Nephron progenitor cell (in vitro differentiated cells): ENCODE measurements around the gene BTF3L4.
A peak's percentile ranks its signal among the peaks of the same experiment; 100 is the strongest.

Experiments used
- DNase-seq: peaks from one replicate; pipeline ENCODE4 v3.0.0; 2021
- H3K27ac Mint-ChIP-seq: 2 replicates; pipeline ENCODE4 v1.8.0; 2021; ENCODE audit warnings: mild to moderate bottlenecking, moderate library complexity, mixed read lengths
- H3K27me3 Mint-ChIP-seq: 2 replicates; pipeline ENCODE4 v1.8.0; 2021; ENCODE audit warnings: mild to moderate bottlenecking, low read depth, mixed read lengths; ENCODE audit not compliant: poor library complexity
- H3K36me3 Mint-ChIP-seq: 2 replicates; pipeline ENCODE4 v1.8.0; 2021; ENCODE audit warnings: low read depth, mixed read lengths
- H3K4me1 Mint-ChIP-seq: 2 replicates; pipeline ENCODE4 v1.8.0; 2021; ENCODE audit warnings: mixed read lengths
- H3K4me3 Mint-ChIP-seq: 2 replicates; pipeline ENCODE4 v1.8.0; 2021; ENCODE audit warnings: mild to moderate bottlenecking, moderate library complexity, mixed read lengths
- H3K9me3 Mint-ChIP-seq: 2 replicates; pipeline ENCODE4 v1.8.0; 2021; ENCODE audit warnings: mild to moderate bottlenecking, moderate library complexity, mixed read lengths
- TF ChIP-seq, protein P1 (sequence below): fragments of 200-600 bp; sonication (generic); IDR thresholded peaks from 2 replicates; pipeline ENCODE4 v1.5.0; 2021; ENCODE audit warnings: antibody characterized with exemption

BTF3L4 gene

DNA sequence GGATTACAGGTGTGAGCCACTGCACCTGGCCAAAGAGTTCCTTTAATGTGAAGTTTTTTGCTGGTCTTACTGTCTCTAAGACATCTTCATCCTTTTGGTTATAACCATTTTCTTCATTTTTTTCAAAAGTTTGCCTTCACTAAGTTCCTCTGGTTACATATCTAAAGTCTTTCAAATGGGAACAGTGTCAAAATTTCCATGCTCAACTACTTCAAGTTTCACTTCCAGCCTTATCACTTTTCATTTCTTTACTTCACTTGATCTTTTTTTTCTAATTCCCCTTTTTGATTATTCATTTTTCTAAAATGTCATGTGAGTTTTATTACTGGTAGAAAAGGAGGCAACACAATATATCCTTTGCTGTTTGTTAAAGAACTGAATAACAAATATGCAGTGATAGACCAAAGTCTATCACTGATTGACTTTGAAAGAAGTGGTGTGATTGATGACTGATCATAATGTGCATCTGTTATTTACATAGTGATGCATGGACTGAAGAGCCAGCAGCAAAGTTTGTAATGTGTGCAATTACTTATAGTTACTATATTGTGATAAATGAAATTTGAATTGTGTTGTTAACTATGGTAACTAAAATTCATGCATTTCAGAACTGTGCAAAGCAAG is 69.8 kb downstream of the BTF3L4 start:
- Mint-ChIP-seq H3K36me3 (no peaks in the 10 kb centered on the region), H3K4me1 (no peaks in the 10 kb centered on the region), H3K9me3 (peaks cover 6% of the 10 kb centered on the region), H3K27me3 (peaks cover 44% of the 10 kb centered on the region), H3K27ac (no peak overlapping the region), H3K4me3 (no peak overlapping the region)
- TF ChIP-seq, protein P1, sequence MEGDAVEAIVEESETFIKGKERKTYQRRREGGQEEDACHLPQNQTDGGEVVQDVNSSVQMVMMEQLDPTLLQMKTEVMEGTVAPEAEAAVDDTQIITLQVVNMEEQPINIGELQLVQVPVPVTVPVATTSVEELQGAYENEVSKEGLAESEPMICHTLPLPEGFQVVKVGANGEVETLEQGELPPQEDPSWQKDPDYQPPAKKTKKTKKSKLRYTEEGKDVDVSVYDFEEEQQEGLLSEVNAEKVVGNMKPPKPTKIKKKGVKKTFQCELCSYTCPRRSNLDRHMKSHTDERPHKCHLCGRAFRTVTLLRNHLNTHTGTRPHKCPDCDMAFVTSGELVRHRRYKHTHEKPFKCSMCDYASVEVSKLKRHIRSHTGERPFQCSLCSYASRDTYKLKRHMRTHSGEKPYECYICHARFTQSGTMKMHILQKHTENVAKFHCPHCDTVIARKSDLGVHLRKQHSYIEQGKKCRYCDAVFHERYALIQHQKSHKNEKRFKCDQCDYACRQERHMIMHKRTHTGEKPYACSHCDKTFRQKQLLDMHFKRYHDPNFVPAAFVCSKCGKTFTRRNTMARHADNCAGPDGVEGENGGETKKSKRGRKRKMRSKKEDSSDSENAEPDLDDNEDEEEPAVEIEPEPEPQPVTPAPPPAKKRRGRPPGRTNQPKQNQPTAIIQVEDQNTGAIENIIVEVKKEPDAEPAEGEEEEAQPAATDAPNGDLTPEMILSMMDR, result no peak
- no peak for DNase-seq

DNA sequence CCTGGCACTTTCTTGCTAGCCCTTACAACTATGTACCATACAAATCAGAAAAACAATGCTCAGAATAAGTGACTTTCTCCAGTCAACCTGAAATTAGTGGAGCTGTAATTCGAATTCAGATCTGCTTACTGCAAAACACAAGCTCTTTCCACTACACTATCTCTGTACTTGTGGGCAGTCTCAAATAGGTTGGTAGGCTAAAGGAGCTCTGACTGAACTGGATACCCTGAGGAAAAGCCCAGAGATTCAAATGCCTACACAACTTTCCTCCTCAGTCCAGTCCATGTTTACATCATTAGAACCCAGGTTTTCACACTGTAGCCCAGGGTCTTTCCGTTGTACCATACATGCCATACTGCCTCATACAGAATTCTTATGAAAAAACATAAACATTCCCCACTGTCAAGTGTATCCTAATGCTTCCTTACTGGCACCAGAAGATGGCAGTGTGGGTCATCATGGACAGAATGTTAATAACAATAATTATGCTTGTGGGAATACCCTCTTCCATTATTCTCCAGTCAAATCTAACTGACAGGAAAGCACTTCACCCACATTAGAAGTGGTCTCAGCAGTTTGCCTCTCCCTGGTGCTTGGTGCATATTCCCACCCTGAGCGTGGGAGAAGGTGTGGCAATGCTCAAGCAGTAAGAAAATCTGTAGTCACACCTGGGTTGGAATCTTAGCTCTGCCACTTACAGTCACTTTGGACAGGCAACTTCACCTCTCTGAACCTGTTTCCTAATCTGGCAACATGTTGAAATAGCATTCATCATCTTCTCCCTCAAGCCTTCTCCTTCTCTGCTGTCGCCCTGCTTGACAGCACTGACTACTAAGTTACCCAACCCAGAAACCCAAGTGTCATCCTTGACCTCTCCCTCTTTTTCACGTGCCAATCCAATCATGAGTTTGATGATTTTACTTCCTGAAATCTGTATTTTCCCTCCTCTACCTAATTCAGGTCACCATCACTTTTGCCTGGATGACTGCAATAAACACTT is 71.4 kb downstream of the BTF3L4 start:
- Mint-ChIP-seq H3K27me3 (peaks cover 38% of the 10 kb centered on the region), H3K4me3 (no peak overlapping the region), H3K4me1 (no peaks in the 10 kb centered on the region), H3K36me3 (no peaks in the 10 kb centered on the region), H3K9me3 (peaks cover 11% of the 10 kb centered on the region), H3K27ac (no peak overlapping the region)
- DNase-seq, result peak; percentile 7
- TF ChIP-seq, protein P1, result peak; percentile 38

DNA sequence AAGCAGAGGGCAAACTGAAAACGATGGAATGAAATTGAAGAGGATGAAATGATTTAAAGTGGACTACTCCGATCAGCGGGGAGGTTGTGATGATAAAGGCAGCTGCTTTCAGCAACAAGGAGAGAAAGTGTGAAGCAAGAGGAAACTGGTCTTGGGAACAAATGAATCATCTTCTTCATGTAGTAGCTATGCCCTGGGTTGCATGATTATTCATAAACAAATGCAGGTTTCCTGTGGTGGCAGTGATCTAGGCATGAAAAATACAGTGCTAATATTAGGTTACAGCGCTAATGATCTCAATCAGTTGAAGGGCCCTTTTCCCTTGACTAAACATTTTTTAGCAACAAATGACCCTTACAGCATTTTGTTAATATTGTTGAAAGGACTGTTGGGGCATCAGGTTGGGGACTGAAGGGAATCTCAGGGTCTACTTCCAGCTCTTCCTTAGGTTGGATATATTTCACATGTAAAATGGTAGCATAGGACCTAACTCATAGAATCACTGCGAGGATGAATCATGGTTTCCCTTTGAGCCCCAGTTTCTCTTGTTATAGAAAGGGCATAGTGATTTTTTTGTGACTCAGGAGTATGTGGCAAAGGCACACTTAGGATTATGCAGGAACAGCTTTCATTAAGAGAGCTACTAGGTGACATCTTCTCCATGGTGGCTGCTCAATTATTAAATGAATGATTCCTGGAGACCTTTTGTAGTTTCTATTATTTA is 83.9 kb downstream of the BTF3L4 start:
- H3K9me3 Mint-ChIP-seq, result no peaks in the 10 kb centered on the region
- peaks cover 20% of the 10 kb centered on the region for H3K4me1 Mint-ChIP-seq
- H3K4me3 Mint-ChIP-seq, result no peak overlapping the region
- TF ChIP-seq, protein P1, result no peak
- H3K27ac Mint-ChIP-seq, result no peak overlapping the region
- H3K36me3 Mint-ChIP-seq, result no peaks in the 10 kb centered on the region
- no peak for DNase-seq
- H3K27me3 Mint-ChIP-seq, result peaks cover 30% of the 10 kb centered on the region
